Transverse colon (tissue), 4 donors: ENCODE measurements around the gene POPDC2.

ENCODE experiments used
- CTCF ChIP-seq, 5 experiments: fragments of 200-600 bp in 3 of 5; fragments of 450-650 bp in 2 of 5; sonication (generic) in 3 of 5; IDR thresholded peaks; 1 replicate in 2 of 5; 2 replicates in 3 of 5; pipeline ENCODE4 v1.5.1; 2016 to 2017; ENCODE audit warnings: antibody characterized with exemption in 5 of 5, inconsistent platforms in 3 of 5, mild to moderate bottlenecking in 2 of 5, moderate library complexity in 1 of 5
- EP300 ChIP-seq: sonication (generic); formaldehyde crosslinking; IDR thresholded peaks from one replicate; pipeline ENCODE4 v1.6.1; 2017; ENCODE audit warnings: antibody characterized with exemption, low read depth
- POLR2A ChIP-seq: fragments of 450-650 bp; IDR thresholded peaks from one replicate; pipeline ENCODE4 v1.6.1; 2016; ENCODE audit warnings: antibody characterized with exemption, mild to moderate bottlenecking, moderate library complexity
- POLR2AphosphoS5 ChIP-seq, 3 donors: sonication (generic); formaldehyde crosslinking; IDR thresholded peaks; one replicate each; pipeline ENCODE4 v1.6.1; 2016; ENCODE audit warnings: antibody characterized with exemption in 3 of 3

- no peak for TF ChIP-seq CTCF (IDR thresholded peaks at IDR 0.05)
- no peak for TF ChIP-seq POLR2A
- no peak for TF ChIP-seq EP300
- TF ChIP-seq POLR2AphosphoS5 (IDR thresholded peaks at IDR 0.05): no peak
Observed at GRCh38 chr3:119604878-119605277, 55.5 kb downstream of the POPDC2 start.
